Islet precursor cell (in vitro differentiated cells): ENCODE results near the gene FLVCR2.

ENCODE experiments used
- DNase-seq: peaks from one replicate; pipeline ENCODE4 v3.0.0-alpha.2; 2018

The FLVCR2 gene

GRCh38 chr14:75578102-75578785 lies at the start of gene FLVCR2:
FLVCR2 (plus strand) TSS chr14:75578620; CDS start chr14:75578973, 353 bp downstream.
- DNase-seq = peak; percentile 91

- no peak for DNase-seq
Measured at GRCh38 chr14:75531256-75531655, 47.2 kb upstream of the FLVCR2 start.

- no peak for DNase-seq
Measured at GRCh38 chr14:75531660-75532317, 46.6 kb upstream of the FLVCR2 start.

GRCh38 chr14:75533791-75534555 lies 44.4 kb upstream of the FLVCR2 start:
- DNase-seq = no peak

GRCh38 chr14:75535164-75535898 lies 43.1 kb upstream of the FLVCR2 start:
- DNase-seq = no peak

GRCh38 chr14:75537071-75537470 lies 41.3 kb upstream of the FLVCR2 start:
- DNase-seq = no peak

- peak; percentile 40 for DNase-seq
Measured at GRCh38 chr14:75539162-75539560, 39.3 kb upstream of the FLVCR2 start.

- peak; percentile 47 for DNase-seq
Measured at GRCh38 chr14:75539561-75540478, 38.6 kb upstream of the FLVCR2 start.

GRCh38 chr14:75540479-75540851 lies 38.0 kb upstream of the FLVCR2 start:
- no peak for DNase-seq

GRCh38 chr14:75542588-75543091 lies 35.8 kb upstream of the FLVCR2 start:
- peak; percentile 65 for DNase-seq

GRCh38 chr14:75543253-75543652 lies 35.2 kb upstream of the FLVCR2 start:
- DNase-seq = peak; percentile 21

- DNase-seq = no peak
Measured at GRCh38 chr14:75543786-75544185, 34.6 kb upstream of the FLVCR2 start.

GRCh38 chr14:75545907-75546306 lies 32.5 kb upstream of the FLVCR2 start:
- no peak for DNase-seq

- DNase-seq = no peak
Measured at GRCh38 chr14:75547552-75548250, 30.7 kb upstream of the FLVCR2 start.

- DNase-seq = no peak
Measured at GRCh38 chr14:75548544-75548943, 29.9 kb upstream of the FLVCR2 start.

GRCh38 chr14:75549169-75549568 lies 29.3 kb upstream of the FLVCR2 start:
- no peak for DNase-seq

GRCh38 chr14:75551021-75551420 lies 27.4 kb upstream of the FLVCR2 start:
- peak; percentile 37 for DNase-seq

GRCh38 chr14:75553157-75553556 lies 25.3 kb upstream of the FLVCR2 start:
- peak; percentile 5 for DNase-seq

GRCh38 chr14:75553761-75554364 lies 24.6 kb upstream of the FLVCR2 start:
- DNase-seq = peak; percentile 5

- peak; percentile 81 for DNase-seq
Measured at GRCh38 chr14:75554482-75554881, 23.9 kb upstream of the FLVCR2 start.

- DNase-seq = no peak
Measured at GRCh38 chr14:75558440-75558839, 20.0 kb upstream of the FLVCR2 start.
